Panc1 (cell line): ENCODE data around the gene CCDC178. TPM values are rescaled to one million over a fixed set of nuclear protein-coding genes. Genes with fewer than 3 reads are reported as not detected.

Experiments used
- ATAC-seq: fragments of 200-7000 bp; cut with Tn5 transposase; 2 replicates; pipeline ENCODE4 v1.9.1; 2020; ENCODE audit warnings: mild to moderate bottlenecking, moderate library complexity
- BruUV-seq: library from RNA; stranded (reverse); fragments of 400-500 nt; replicated peaks from 2 replicates; lab custom pipeline; 2021; lab: Mats Ljungman, UMichigan
- CTCF ChIA-PET: fragments of 300-600 bp; sonication (Branson Sonifier 250); formaldehyde crosslinking; loops from one replicate; lab custom pipeline; 2022; ENCODE audit warnings: antibody characterized with exemption; lab: Charles Lee
- POLR2A ChIA-PET: fragments of 300-600 bp; sonication (Branson Sonifier 250); formaldehyde crosslinking; loops from one replicate; lab custom pipeline; 2022; ENCODE audit warnings: antibody characterized with exemption; lab: Charles Lee
- DNase-seq: peaks from one replicate; pipeline ENCODE4 v3.0.0-alpha.2; 2010; ENCODE audit warnings: low read depth, low spot score
- H3K27ac ChIP-seq: 2 replicates; pipeline ENCODE4 v1.5.1; 2011; ENCODE audit warnings: mild to moderate bottlenecking, low read length, inconsistent platforms
- H3K27me3 ChIP-seq: fragments of 200-500 bp; sonication (Bioruptor generic); 2 replicates; pipeline ENCODE4 v1.6.0; 2014; ENCODE audit warnings: low read length, inconsistent platforms; ENCODE audit not compliant: control insufficient read depth, insufficient read depth
- H3K36me3 ChIP-seq: fragments of 200-500 bp; sonication (Bioruptor generic); 2 replicates; pipeline ENCODE4 v1.5.1; 2014; ENCODE audit warnings: inconsistent platforms, mild to moderate bottlenecking, low read length, moderate library complexity; ENCODE audit not compliant: control insufficient read depth, insufficient read depth
- H3K4me1 ChIP-seq: 2 replicates; pipeline ENCODE4 v1.5.1; 2011; ENCODE audit warnings: inconsistent platforms, mild to moderate bottlenecking, low read length, moderate library complexity; ENCODE audit not compliant: control insufficient read depth, insufficient read depth
- H3K4me3 ChIP-seq, 2 experiments: 2 replicates each; pipeline ENCODE4 v1.5.1; 2011 to 2012; ENCODE audit warnings: low read depth in 2 of 2, low read length in 2 of 2, mild to moderate bottlenecking in 2 of 2, inconsistent platforms in 1 of 2, moderate library complexity in 1 of 2
- H3K9me3 ChIP-seq: fragments of 200-500 bp; sonication (Bioruptor generic); 2 replicates; pipeline ENCODE4 v1.5.1; 2014; ENCODE audit warnings: low read depth, mild to moderate bottlenecking, inconsistent platforms, low read length, moderate library complexity; ENCODE audit not compliant: control insufficient read depth, insufficient read depth
- POLR2AphosphoS5 ChIP-seq: IDR thresholded peaks from 2 replicates; pipeline ENCODE4 v1.6.1; 2012; ENCODE audit warnings: mild to moderate bottlenecking, low read depth, low read length, moderate library complexity
- SIN3A ChIP-seq: IDR thresholded peaks from 2 replicates; pipeline ENCODE4 v1.6.1; 2012; ENCODE audit warnings: low read depth, mild to moderate bottlenecking, low read length, moderate library complexity, borderline replicate concordance; ENCODE audit not compliant: insufficient read depth
- TCF7L2 ChIP-seq: IDR thresholded peaks from 2 replicates; pipeline ENCODE4 v1.6.1; 2011; ENCODE audit warnings: mild to moderate bottlenecking, low read depth, low read length, inconsistent platforms
- in situ Hi-C: cut with HindIII; loops from 2 replicates; pipeline ENCODE4 v1.10.0; 2016; ENCODE audit warnings: low sequenced_read_pairs, low pct_unique_long_range_greater_than_20kb
- intact Hi-C: fragments of 100-400 bp; cut with micrococcal nuclease; formaldehyde crosslinking; loops from one replicate; pipeline ENCODE4 v1.10.0; 2022; ENCODE audit not compliant: unreplicated experiment
- total RNA-seq: library from RNA; stranded (reverse); gene quantifications from one replicate; pipeline ENCODE4 v1.2.1, GENCODE V29; 2021; ENCODE audit not compliant: unreplicated experiment
- TF ChIP-seq, protein P1 (sequence below), 2 experiments: IDR thresholded peaks; 2 replicates each; pipeline ENCODE4 v1.6.1; 2011 to 2012; ENCODE audit warnings: low read depth in 2 of 2, control low read depth in 1 of 2, low read length in 1 of 2, mild to moderate bottlenecking in 1 of 2, moderate library complexity in 1 of 2; ENCODE audit not compliant: insufficient read depth in 1 of 2
- TF ChIP-seq, protein P2 (sequence below): fragments of 450-650 bp; IDR thresholded peaks from 2 replicates; pipeline ENCODE4 v1.5.1; 2017; ENCODE audit warnings: mild to moderate bottlenecking

The CCDC178 gene
- total RNA-seq, 1 experiment from 2014 or later = not detected

DNA sequence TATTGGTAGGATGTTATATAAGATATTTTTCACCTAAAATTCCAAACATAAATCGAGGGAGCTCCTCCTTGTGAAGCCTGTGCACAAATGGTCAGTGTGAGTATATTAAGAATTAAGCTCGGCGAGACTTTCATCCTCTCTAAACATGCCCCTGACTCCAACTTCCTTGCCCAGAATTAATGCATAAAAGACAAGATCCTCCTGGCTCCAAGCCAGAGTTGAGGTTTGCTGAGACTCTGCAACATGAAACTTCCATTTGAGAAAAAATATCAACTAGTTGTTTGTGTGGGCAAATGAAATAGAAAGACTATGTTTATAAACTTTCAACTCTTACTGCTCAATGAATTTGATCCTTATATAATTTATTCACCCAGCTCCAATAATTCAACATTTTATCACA is 68.1 kb downstream of the CCDC178 start:
- POLR2A ChIA-PET = no interaction called here
- no peaks in the 10 kb centered on the region for H3K9me3 ChIP-seq
- no peak overlapping the region for H3K4me3 ChIP-seq
- no peak for DNase-seq
- TF ChIP-seq TCF7L2 (no peak), SIN3A (no peak), POLR2AphosphoS5 (no peak)
- TF ChIP-seq, protein P1, sequence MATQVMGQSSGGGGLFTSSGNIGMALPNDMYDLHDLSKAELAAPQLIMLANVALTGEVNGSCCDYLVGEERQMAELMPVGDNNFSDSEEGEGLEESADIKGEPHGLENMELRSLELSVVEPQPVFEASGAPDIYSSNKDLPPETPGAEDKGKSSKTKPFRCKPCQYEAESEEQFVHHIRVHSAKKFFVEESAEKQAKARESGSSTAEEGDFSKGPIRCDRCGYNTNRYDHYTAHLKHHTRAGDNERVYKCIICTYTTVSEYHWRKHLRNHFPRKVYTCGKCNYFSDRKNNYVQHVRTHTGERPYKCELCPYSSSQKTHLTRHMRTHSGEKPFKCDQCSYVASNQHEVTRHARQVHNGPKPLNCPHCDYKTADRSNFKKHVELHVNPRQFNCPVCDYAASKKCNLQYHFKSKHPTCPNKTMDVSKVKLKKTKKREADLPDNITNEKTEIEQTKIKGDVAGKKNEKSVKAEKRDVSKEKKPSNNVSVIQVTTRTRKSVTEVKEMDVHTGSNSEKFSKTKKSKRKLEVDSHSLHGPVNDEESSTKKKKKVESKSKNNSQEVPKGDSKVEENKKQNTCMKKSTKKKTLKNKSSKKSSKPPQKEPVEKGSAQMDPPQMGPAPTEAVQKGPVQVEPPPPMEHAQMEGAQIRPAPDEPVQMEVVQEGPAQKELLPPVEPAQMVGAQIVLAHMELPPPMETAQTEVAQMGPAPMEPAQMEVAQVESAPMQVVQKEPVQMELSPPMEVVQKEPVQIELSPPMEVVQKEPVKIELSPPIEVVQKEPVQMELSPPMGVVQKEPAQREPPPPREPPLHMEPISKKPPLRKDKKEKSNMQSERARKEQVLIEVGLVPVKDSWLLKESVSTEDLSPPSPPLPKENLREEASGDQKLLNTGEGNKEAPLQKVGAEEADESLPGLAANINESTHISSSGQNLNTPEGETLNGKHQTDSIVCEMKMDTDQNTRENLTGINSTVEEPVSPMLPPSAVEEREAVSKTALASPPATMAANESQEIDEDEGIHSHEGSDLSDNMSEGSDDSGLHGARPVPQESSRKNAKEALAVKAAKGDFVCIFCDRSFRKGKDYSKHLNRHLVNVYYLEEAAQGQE (IDR thresholded peaks at IDR 0.05; ENCODE audit: insufficient read depth in 1 of 2, low read depth in 2 of 2, low read length in 1 of 2) = no peak
- TF ChIP-seq, protein P2, sequence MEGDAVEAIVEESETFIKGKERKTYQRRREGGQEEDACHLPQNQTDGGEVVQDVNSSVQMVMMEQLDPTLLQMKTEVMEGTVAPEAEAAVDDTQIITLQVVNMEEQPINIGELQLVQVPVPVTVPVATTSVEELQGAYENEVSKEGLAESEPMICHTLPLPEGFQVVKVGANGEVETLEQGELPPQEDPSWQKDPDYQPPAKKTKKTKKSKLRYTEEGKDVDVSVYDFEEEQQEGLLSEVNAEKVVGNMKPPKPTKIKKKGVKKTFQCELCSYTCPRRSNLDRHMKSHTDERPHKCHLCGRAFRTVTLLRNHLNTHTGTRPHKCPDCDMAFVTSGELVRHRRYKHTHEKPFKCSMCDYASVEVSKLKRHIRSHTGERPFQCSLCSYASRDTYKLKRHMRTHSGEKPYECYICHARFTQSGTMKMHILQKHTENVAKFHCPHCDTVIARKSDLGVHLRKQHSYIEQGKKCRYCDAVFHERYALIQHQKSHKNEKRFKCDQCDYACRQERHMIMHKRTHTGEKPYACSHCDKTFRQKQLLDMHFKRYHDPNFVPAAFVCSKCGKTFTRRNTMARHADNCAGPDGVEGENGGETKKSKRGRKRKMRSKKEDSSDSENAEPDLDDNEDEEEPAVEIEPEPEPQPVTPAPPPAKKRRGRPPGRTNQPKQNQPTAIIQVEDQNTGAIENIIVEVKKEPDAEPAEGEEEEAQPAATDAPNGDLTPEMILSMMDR = no peak
- ATAC-seq = no peak
- no peaks in the 10 kb centered on the region; the same call in 1 of the 2 replicates for H3K36me3 ChIP-seq
- in situ Hi-C loops = no loop called here
- H3K4me1 ChIP-seq = no peaks in the 10 kb centered on the region
- H3K27ac ChIP-seq = no peak overlapping the region
- CTCF ChIA-PET = no interaction called here
- BruUV-seq = no TSS peak
- H3K27me3 ChIP-seq = no peaks in the 10 kb centered on the region
- intact Hi-C loops = no loop called here

DNA sequence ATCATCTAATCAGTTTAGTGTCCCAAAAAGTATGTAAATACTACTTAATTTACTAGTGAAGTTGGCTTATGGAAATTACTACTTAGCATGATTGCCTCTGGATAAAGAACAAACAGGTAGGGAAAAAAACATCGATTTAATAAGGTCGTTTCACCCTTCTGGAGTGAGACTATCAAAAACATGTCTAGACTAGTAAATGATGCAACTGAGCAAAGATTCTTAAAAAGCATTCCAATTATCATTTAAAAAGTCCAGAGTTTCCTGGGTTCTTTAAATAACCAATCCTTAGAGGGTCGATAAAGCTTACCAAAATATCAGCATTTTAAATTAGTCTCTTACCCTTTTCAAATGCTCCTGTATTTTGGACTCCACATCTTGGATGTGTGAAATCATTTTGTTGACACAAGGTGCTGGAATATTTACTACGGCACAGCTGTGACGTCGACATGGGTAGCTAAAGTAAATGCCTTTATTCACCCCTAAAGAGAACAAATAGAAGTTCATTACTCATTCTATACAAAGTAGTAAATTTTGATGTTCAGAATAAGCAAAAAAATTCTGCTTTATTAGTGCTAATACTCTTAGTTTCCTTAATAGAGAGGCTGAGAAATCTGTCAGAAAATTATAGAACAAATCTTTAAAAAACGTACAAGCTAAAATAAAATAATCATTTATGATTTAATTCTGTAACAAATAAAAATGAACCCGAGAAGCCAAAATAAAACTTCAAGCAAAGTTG is 70.6 kb downstream of the CCDC178 start:
- intact Hi-C loops = no loop called here
- no peaks in the 10 kb centered on the region for H3K27me3 ChIP-seq
- POLR2A ChIA-PET = no interaction called here
- DNase-seq (no peak), ATAC-seq (no peak)
- CTCF ChIA-PET = no interaction called here
- in situ Hi-C loops = no loop called here
- no peaks in the 10 kb centered on the region for H3K9me3 ChIP-seq
- BruUV-seq = no TSS peak
- no peaks in the 10 kb centered on the region; the same call in 1 of the 2 replicates for H3K36me3 ChIP-seq
- no peak overlapping the region for H3K27ac ChIP-seq
- H3K4me3 ChIP-seq = no peak overlapping the region
- TF ChIP-seq SIN3A (no peak), TCF7L2 (no peak), POLR2AphosphoS5 (no peak)
- TF ChIP-seq, protein P2 = no peak
- TF ChIP-seq, protein P1 (IDR thresholded peaks at IDR 0.05; ENCODE audit: insufficient read depth in 1 of 2, low read depth in 2 of 2, low read length in 1 of 2) = no peak
- no peaks in the 10 kb centered on the region for H3K4me1 ChIP-seq
